Stimulated activated naive CD8-positive, alpha-beta T cell treated with anti-CD3 and anti-CD28 coated beads, Interleukin-15, Interleukin-2, amounts not matched to agents 100 U/mL and 50 U/mL, for 24 hours (primary cell): Measurements from ENCODE around the gene PEX10.

ENCODE experiments used
- ATAC-seq: fragments of 150-1000 bp; cut with Tn5 transposase; one replicate; pipeline ENCODE4 v1.10.0; 2021
- DNase-seq: peaks from one replicate; pipeline ENCODE4 v3.0.0; 2021

Gene PEX10

GRCh38 chr1:2374252-2375155 is 37.9 kb downstream of the PEX10 start:
- no peak for DNase-seq
- no peak for ATAC-seq

- no peak for ATAC-seq
- no peak for DNase-seq
Observed at GRCh38 chr1:2373551-2374251, 38.7 kb downstream of the PEX10 start.

GRCh38 chr1:2372551-2373490 is 39.5 kb downstream of the PEX10 start:
- no peak for DNase-seq
- no peak for ATAC-seq

GRCh38 chr1:2368053-2368744 is 44.2 kb downstream of the PEX10 start:
- ATAC-seq (no peak), DNase-seq (no peak)

- no peak for DNase-seq
- ATAC-seq: no peak
Observed at GRCh38 chr1:2363847-2364513, 48.4 kb downstream of the PEX10 start.

GRCh38 chr1:2360588-2361364 is 51.6 kb downstream of the PEX10 start:
- ATAC-seq (no peak), DNase-seq (no peak)

GRCh38 chr1:2358651-2359640 is 53.4 kb downstream of the PEX10 start:
- ATAC-seq: no peak
- DNase-seq: no peak

GRCh38 chr1:2358072-2358471 is 54.3 kb downstream of the PEX10 start:
- no peak for ATAC-seq

GRCh38 chr1:2356911-2357845 is 55.2 kb downstream of the PEX10 start:
- DNase-seq (no peak), ATAC-seq (no peak)

More at GRCh38 chr1:2358072-2358471, 54.3 kb downstream of the PEX10 start:
- no peak for DNase-seq

GRCh38 chr1:2356401-2356800 is 56.0 kb downstream of the PEX10 start:
- DNase-seq (no peak), ATAC-seq (no peak)

- no peak for ATAC-seq
- DNase-seq: no peak
Observed at GRCh38 chr1:2355373-2356261, 56.7 kb downstream of the PEX10 start.

GRCh38 chr1:2354511-2355372 is 57.6 kb downstream of the PEX10 start:
- no peak for ATAC-seq

More at GRCh38 chr1:2354511-2355372, 57.6 kb downstream of the PEX10 start:
- DNase-seq: no peak
